ENCODE measurements around the gene FGF23. TPM values are rescaled to one million over a fixed set of nuclear protein-coding genes. Genes with fewer than 3 reads are reported as not detected.

The FGF23 gene
- total RNA-seq, 2 donors from 2014 or later, result not detected

- Mint-ChIP-seq H3K27ac (no peak overlapping the region), H3K36me3 (no peaks in the 10 kb centered on the region), H3K9me3 (no peaks in the 10 kb centered on the region)
- no peak for DNase-seq (ENCODE audit: low spot score in 2 of 2)
- ATAC-seq, result no peak
Observed at GRCh38 chr12:4393211-4393610, 13.7 kb upstream of the FGF23 start.

DNA sequence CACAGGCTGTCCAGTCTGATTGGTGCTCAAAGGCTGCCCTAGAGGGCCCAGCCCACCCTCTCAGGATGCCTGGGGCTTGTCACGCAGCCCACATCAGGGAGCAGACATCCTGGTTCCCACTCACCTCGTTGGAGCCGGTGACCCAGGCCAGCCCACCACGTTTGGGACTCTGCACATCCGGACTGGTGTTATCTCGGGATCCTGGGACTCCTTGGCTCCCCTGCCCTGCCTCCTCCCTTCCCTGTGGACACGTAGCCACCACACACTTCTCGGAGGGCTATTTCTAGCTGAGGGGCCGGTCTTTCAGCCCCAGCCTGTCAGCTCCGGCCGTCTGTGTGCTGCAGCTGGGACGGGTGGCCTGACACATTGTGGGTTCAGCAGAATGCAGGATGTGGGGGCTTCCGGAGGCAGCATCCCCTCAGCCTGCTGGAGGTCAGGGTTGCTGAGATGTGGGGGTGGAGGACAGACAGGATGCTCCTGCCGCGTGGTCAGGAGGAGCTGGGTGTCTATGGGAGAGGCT, 12.8 kb upstream of the FGF23 start:
- Mint-ChIP-seq H3K9me3 (no peaks in the 10 kb centered on the region), H3K36me3 (no peaks in the 10 kb centered on the region), H3K27ac (no peak overlapping the region)
- DNase-seq (ENCODE audit: low spot score in 2 of 2) (no peak), ATAC-seq (no peak)

GRCh38 chr12:4388662-4389061, 9.2 kb upstream of the FGF23 start:
- no peak for ATAC-seq
- H3K27ac Mint-ChIP-seq, result no peak overlapping the region
- no peaks in the 10 kb centered on the region for H3K9me3 Mint-ChIP-seq
- no peak for DNase-seq (ENCODE audit: low spot score in 2 of 2)
- no peaks in the 10 kb centered on the region for H3K36me3 Mint-ChIP-seq

DNA sequence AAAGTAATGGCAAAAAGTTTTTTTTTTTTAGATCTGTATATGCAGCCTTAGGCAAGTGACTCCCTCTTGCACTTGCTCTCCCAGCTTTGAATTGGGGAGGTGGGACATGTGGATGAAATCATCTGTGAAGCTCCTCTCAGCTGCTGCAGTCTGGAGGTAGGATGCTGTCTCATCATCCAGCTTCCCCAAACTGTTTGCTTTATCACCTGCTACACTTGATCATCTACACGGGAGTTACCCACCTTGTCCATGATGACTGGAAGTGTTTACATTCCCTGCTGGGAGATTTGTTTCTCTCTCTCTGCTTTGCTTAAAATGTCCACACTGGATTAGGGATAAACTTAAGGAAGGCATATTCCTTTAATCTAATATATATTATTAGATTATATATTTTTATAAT, 8.5 kb upstream of the FGF23 start:
- ATAC-seq, result no peak
- H3K36me3 Mint-ChIP-seq, result no peaks in the 10 kb centered on the region
- H3K9me3 Mint-ChIP-seq, result no peaks in the 10 kb centered on the region
- no peak overlapping the region for H3K27ac Mint-ChIP-seq
- DNase-seq (ENCODE audit: low spot score in 2 of 2), result no peak

GRCh38 chr12:4387607-4388006, 8.1 kb upstream of the FGF23 start:
- H3K27ac Mint-ChIP-seq, result no peak overlapping the region
- H3K36me3 Mint-ChIP-seq, result no peaks in the 10 kb centered on the region
- no peak for DNase-seq (ENCODE audit: low spot score in 2 of 2)
- ATAC-seq, result no peak
- no peaks in the 10 kb centered on the region for H3K9me3 Mint-ChIP-seq

DNA sequence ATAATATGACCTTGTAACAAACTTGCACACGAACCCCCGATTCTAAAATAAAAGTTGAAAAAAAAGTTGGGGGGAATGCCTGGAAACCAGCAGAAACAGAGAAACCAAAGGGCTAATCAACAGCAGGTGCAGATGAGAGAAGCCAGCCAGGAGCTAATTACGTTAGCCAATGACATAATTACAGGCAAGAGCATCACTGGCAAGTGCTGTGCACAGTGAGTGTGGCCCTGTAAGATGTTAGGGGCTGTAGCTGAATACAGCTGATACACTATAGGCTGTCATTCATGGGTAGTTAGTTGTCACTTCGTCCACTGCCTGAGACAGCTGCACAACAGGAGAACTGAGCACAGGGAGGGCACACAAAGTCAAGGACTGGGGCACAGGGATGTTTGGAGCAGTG, 7.3 kb upstream of the FGF23 start:
- no peak for DNase-seq (ENCODE audit: low spot score in 2 of 2)
- H3K27ac Mint-ChIP-seq, result no peak overlapping the region

GRCh38 chr12:4383304-4383865, 3.9 kb upstream of the FGF23 start:
- DNase-seq (ENCODE audit: low spot score in 2 of 2) (no peak), ATAC-seq (no peak)
- Mint-ChIP-seq H3K27ac (no peak overlapping the region), H3K9me3 (no peaks in the 10 kb centered on the region), H3K36me3 (no peaks in the 10 kb centered on the region)

More for the DNA sequence above, 7.3 kb upstream of the FGF23 start:
- Mint-ChIP-seq H3K36me3 (no peaks in the 10 kb centered on the region), H3K9me3 (no peaks in the 10 kb centered on the region)
- no peak for ATAC-seq

DNA sequence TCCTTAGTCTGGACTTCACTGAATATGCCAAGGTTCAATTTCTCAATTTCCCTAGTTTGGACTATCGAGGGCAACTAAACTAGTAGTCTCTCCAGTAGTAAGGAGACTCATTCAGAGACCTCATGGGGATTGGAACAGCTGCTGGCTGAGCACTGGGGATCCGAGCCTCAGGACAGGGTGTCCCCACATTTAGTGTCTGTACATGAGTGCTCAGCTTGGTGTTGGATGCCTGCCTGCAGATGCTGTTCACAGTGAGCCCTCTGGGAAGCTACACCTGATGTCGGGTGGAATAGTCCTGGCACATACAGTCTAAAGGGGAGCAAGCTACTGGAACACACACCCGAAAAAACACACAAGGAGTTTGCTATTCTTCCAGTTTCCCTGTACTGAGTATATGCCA, 820 bp upstream of the FGF23 start:
- Mint-ChIP-seq H3K27ac (no peak overlapping the region), H3K9me3 (no peaks in the 10 kb centered on the region), H3K36me3 (no peaks in the 10 kb centered on the region)
- DNase-seq (ENCODE audit: low spot score in 2 of 2) (no peak), ATAC-seq (no peak)

DNA sequence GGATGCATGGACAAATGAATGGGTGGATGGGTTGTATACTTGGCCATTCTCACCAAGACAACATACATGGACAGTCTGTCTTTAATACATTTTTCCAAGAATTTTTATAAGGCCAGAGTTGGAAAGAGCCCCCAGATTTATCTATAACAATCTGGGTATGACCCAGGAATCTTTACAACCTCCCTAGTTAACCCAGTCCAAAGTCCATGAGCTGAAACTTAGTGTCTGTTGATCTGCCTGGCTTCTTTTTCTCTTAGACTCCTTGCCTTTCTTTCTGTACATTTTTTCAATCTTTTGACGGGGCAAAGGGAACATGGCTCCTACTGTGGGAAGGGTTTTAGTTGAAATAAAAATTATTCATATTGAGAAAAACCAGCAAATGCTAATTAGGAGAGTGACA, 740 bp downstream of the FGF23 start:
- no peaks in the 10 kb centered on the region for H3K9me3 Mint-ChIP-seq
- DNase-seq (ENCODE audit: low spot score in 2 of 2) (no peak), ATAC-seq (no peak)
- H3K27ac Mint-ChIP-seq, result no peak overlapping the region
- no peaks in the 10 kb centered on the region for H3K36me3 Mint-ChIP-seq

- ATAC-seq, result no peak
- H3K9me3 Mint-ChIP-seq, result no peaks in the 10 kb centered on the region
- H3K36me3 Mint-ChIP-seq, result no peaks in the 10 kb centered on the region
- no peak for DNase-seq (ENCODE audit: low spot score in 2 of 2)
- H3K27ac Mint-ChIP-seq, result no peak overlapping the region
Observed at GRCh38 chr12:4375449-4375848, 4.1 kb downstream of the FGF23 start.

DNA sequence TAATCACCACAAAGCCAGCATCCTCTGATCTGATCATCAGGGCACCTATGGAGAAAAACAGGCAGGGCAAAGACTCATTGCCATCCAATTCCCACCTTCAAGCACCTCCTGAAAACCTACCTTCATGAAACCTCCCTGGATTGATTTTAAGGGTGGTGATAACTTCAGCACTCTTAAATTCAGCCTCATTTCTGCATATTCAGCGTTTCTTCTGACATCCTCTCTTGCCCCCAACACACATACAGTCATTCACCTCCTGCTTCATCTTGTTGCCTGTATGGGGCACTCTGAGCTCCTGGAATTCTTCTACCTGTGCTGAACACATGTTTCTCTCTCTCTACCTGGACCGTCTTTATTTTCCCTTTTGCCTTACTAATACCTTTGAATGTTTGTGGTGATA, 6.9 kb downstream of the FGF23 start:
- DNase-seq (ENCODE audit: low spot score in 2 of 2) (no peak), ATAC-seq (no peak)
- H3K9me3 Mint-ChIP-seq, result no peaks in the 10 kb centered on the region
- no peak overlapping the region for H3K27ac Mint-ChIP-seq
- no peaks in the 10 kb centered on the region for H3K36me3 Mint-ChIP-seq

DNA sequence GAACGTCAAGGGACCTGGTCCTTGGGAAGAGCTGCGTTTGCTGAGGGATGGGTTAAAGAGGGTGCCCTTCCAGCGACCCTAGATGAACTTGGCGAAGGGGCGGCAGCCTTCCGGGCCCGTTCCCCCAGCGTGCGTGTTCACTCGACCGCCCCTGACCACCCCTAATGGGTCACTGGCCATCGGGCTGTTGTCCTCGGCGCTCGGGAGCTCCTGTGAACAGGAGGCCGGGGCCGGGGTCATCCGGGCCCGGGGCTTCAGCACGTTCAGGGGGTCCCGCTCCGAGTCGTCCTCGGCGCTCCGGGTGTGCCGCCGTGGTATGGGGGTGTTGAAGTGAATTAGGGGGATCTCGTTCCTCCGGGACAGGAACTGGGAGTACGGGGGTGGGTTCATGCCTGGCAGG, 9.2 kb downstream of the FGF23 start:
- H3K9me3 Mint-ChIP-seq, result no peaks in the 10 kb centered on the region
- no peak overlapping the region for H3K27ac Mint-ChIP-seq
- ATAC-seq, result no peak
- no peaks in the 10 kb centered on the region for H3K36me3 Mint-ChIP-seq
- no peak for DNase-seq (ENCODE audit: low spot score in 2 of 2)

- Mint-ChIP-seq H3K9me3 (no peaks in the 10 kb centered on the region), H3K36me3 (no peaks in the 10 kb centered on the region), H3K27ac (no peak overlapping the region)
- ATAC-seq (no peak), DNase-seq (ENCODE audit: low spot score in 2 of 2) (no peak)
Observed at GRCh38 chr12:4369548-4369947, 10.0 kb downstream of the FGF23 start.

- Mint-ChIP-seq H3K36me3 (no peaks in the 10 kb centered on the region), H3K9me3 (no peaks in the 10 kb centered on the region), H3K27ac (no peak overlapping the region)
- no peak for DNase-seq (ENCODE audit: low spot score in 2 of 2)
- no peak for ATAC-seq
Observed at GRCh38 chr12:4366090-4366489, 13.4 kb downstream of the FGF23 start.

GRCh38 chr12:4356041-4356327, 23.5 kb downstream of the FGF23 start:
- H3K9me3 Mint-ChIP-seq, result no peaks in the 10 kb centered on the region
- peak overlapping the region in 1 of 2 donors; percentile 58 for H3K27ac Mint-ChIP-seq
- DNase-seq (ENCODE audit: low spot score in 2 of 2) (peak in 1 of 2 donors; percentile 81), ATAC-seq (peak; percentile 46 to 63)
- H3K36me3 Mint-ChIP-seq, result no peaks in the 10 kb centered on the region

GRCh38 chr12:4355156-4356040, 24.1 kb downstream of the FGF23 start:
- no peaks in the 10 kb centered on the region for H3K36me3 Mint-ChIP-seq
- peak; percentile 14 to 68 for ATAC-seq
- H3K27ac Mint-ChIP-seq, result peak overlapping the region in 1 of 2 donors; percentile 58

DNA sequence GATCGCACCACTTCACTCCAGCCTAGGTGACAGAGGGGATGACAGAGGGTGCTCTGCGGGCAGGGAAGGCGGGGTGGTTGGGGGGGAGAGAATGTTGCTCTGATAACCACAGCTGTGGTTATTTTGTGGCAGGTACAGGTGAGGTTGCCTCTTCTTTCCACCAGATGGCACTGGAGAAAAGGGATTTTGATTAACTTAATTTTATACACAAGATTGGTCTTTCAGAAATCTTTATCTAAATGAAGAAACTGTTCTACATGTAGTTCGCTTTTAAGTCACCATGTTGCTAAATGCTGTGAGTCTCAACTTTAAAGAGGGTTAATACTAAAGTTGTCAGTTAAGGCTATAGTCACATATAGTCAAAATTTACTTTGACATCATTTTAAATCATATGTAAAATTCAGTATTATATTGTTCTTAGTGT, 25.7 kb downstream of the FGF23 start:
- Mint-ChIP-seq H3K9me3 (no peaks in the 10 kb centered on the region), H3K36me3 (no peaks in the 10 kb centered on the region), H3K27ac (no peak overlapping the region)
- ATAC-seq (peak in 1 of 2 donors; percentile 70), DNase-seq (ENCODE audit: low spot score in 2 of 2) (peak in 1 of 2 donors; percentile 23)

More at GRCh38 chr12:4355156-4356040, 24.1 kb downstream of the FGF23 start:
- no peak for DNase-seq (ENCODE audit: low spot score in 2 of 2)
- H3K9me3 Mint-ChIP-seq, result no peaks in the 10 kb centered on the region

- no peak for ATAC-seq
- peaks cover 10 to 22% of the 10 kb centered on the region in 2 donors for H3K36me3 Mint-ChIP-seq
- H3K27ac Mint-ChIP-seq, result no peak overlapping the region
- DNase-seq (ENCODE audit: low spot score in 2 of 2), result no peak
- peaks cover 7 to 12% of the 10 kb centered on the region in 2 donors for H3K9me3 Mint-ChIP-seq
Observed at GRCh38 chr12:4346931-4347330, 32.6 kb downstream of the FGF23 start.
